DND-41 (cell line): ENCODE results near the gene XKR7.

Source experiments
- ATAC-seq: fragments of 200-7000 bp; cut with Tn5 transposase; 3 replicates; pipeline ENCODE4 v1.9.1; 2021; ENCODE audit warnings: low read depth; ENCODE audit not compliant: insufficient read depth
- DNase-seq: peaks from one replicate; pipeline ENCODE4 v3.0.0-alpha.2; 2020
- H2AFZ ChIP-seq: 2 replicates; pipeline ENCODE4 v1.6.0; 2012; ENCODE audit warnings: low read depth, low read length
- H3K27ac ChIP-seq: 2 replicates; pipeline ENCODE4 v1.5.1; 2012; ENCODE audit warnings: low read length, inconsistent platforms
- H3K27me3 ChIP-seq: fragments of 200-600 bp; sonication (generic); 2 replicates; pipeline ENCODE4 v1.6.0; 2012; ENCODE audit warnings: low read length, mild to moderate bottlenecking, inconsistent platforms; ENCODE audit not compliant: insufficient read depth, poor library complexity
- H3K36me3 ChIP-seq: 2 replicates; pipeline ENCODE4 v1.5.1; 2012; ENCODE audit warnings: low read length, inconsistent platforms; ENCODE audit not compliant: insufficient read depth
- H3K4me1 ChIP-seq: 2 replicates; pipeline ENCODE4 v1.5.1; 2012; ENCODE audit warnings: mild to moderate bottlenecking, low read length; ENCODE audit not compliant: insufficient read depth
- H3K4me2 ChIP-seq: 2 replicates; pipeline ENCODE4 v1.6.0; 2012; ENCODE audit warnings: mild to moderate bottlenecking, moderate library complexity, low read length, inconsistent platforms; ENCODE audit not compliant: insufficient read depth
- H3K4me3 ChIP-seq, 2 experiments: fragments of 200-600 bp in 1 of 2; shearing (Covaris generic) in 1 of 2; 2 replicates each; pipeline ENCODE4 v1.5.1; 2012 to 2016; ENCODE audit warnings: inconsistent platforms in 2 of 2, low read length in 2 of 2, mild to moderate bottlenecking in 2 of 2, low read depth in 1 of 2, moderate library complexity in 1 of 2
- H3K79me2 ChIP-seq: 2 replicates; pipeline ENCODE4 v1.6.0; 2012; ENCODE audit warnings: low read length, inconsistent platforms; ENCODE audit not compliant: insufficient read depth
- H3K9ac ChIP-seq: 2 replicates; pipeline ENCODE4 v1.6.0; 2012; ENCODE audit warnings: low read depth, mild to moderate bottlenecking, inconsistent platforms, low read length, moderate library complexity
- H3K9me3 ChIP-seq: 2 replicates; pipeline ENCODE4 v1.5.1; 2012; ENCODE audit warnings: low read length, moderate library complexity, mild to moderate bottlenecking, inconsistent platforms; ENCODE audit not compliant: insufficient read depth, severe bottlenecking
- H4K20me1 ChIP-seq: 2 replicates; pipeline ENCODE4 v1.6.0; 2012; ENCODE audit warnings: low read length; ENCODE audit not compliant: insufficient read depth
- CTCF ChIP-seq: IDR thresholded peaks from 2 replicates; pipeline ENCODE4 v1.5.1; 2012; ENCODE audit warnings: borderline replicate concordance, low read length, moderate library complexity, mild to moderate bottlenecking; ENCODE audit not compliant: poor library complexity, severe bottlenecking; ENCODE audit errors: extremely low read depth
- EZH2 ChIP-seq: IDR thresholded peaks from 3 replicates; pipeline ENCODE4 v1.6.1; 2012; ENCODE audit warnings: borderline replicate concordance, low read depth, mild to moderate bottlenecking, moderate library complexity, low read length, inconsistent platforms; ENCODE audit not compliant: severe bottlenecking

XKR7 gene

GRCh38 chr20:31996996-31997395, 29.0 kb downstream of the XKR7 start:
- ATAC-seq (no peak), DNase-seq (no peak)
- Histone ChIP-seq H3K9me3 (no peaks in the 10 kb centered on the region), H3K36me3 (no peaks in the 10 kb centered on the region), H2AFZ (no peak overlapping the region), H3K4me2 (no peak overlapping the region), H3K27ac (no peak overlapping the region), H4K20me1 (0 out of 2 replicates have a peak, but pooled peaks cover 5% of the 10 kb centered on the region), H3K4me1 (no peaks in the 10 kb centered on the region), H3K79me2 (no peaks in the 10 kb centered on the region), H3K4me3 (no peak overlapping the region), H3K27me3 (peaks cover 18% of the 10 kb centered on the region), H3K9ac (no peak overlapping the region)
- TF ChIP-seq CTCF (no peak), EZH2 (no peak)

GRCh38 chr20:31998246-31998645, 30.3 kb downstream of the XKR7 start:
- no peak overlapping the region for H3K4me2 ChIP-seq
- ATAC-seq = no peak
- 0 out of 2 replicates have a peak, but pooled peaks cover 5% of the 10 kb centered on the region for H4K20me1 ChIP-seq
- no peak for DNase-seq
- TF ChIP-seq CTCF = no peak
- no peak for TF ChIP-seq EZH2
- no peaks in the 10 kb centered on the region for H3K4me1 ChIP-seq
- no peaks in the 10 kb centered on the region for H3K36me3 ChIP-seq
- no peak overlapping the region for H3K27ac ChIP-seq
- peaks cover 8% of the 10 kb centered on the region for H3K27me3 ChIP-seq
- no peak overlapping the region for H2AFZ ChIP-seq
- H3K79me2 ChIP-seq = no peaks in the 10 kb centered on the region
- H3K9ac ChIP-seq = no peak overlapping the region
- no peak overlapping the region for H3K4me3 ChIP-seq
- no peaks in the 10 kb centered on the region for H3K9me3 ChIP-seq

- Histone ChIP-seq H3K4me3 (no peak overlapping the region), H3K4me1 (no peaks in the 10 kb centered on the region), H3K9ac (no peak overlapping the region), H3K9me3 (no peaks in the 10 kb centered on the region), H3K4me2 (no peak overlapping the region), H3K79me2 (no peaks in the 10 kb centered on the region), H3K36me3 (no peaks in the 10 kb centered on the region), H4K20me1 (no peaks in the 10 kb centered on the region; the same call in 1 of the 2 replicates), H2AFZ (no peak overlapping the region), H3K27me3 (no peaks in the 10 kb centered on the region), H3K27ac (no peak overlapping the region)
- TF ChIP-seq CTCF (no peak), EZH2 (no peak)
- ATAC-seq (no peak), DNase-seq (no peak)
Measured at GRCh38 chr20:32003325-32003724, 35.4 kb downstream of the XKR7 start.

- no peak overlapping the region for H3K9ac ChIP-seq
- H3K4me3 ChIP-seq = no peak overlapping the region
- H3K36me3 ChIP-seq = no peaks in the 10 kb centered on the region
- H3K9me3 ChIP-seq = no peaks in the 10 kb centered on the region
- ATAC-seq = no peak
- no peaks in the 10 kb centered on the region for H3K4me1 ChIP-seq
- no peaks in the 10 kb centered on the region for H3K27me3 ChIP-seq
- H3K27ac ChIP-seq = no peak overlapping the region
- H3K4me2 ChIP-seq = no peak overlapping the region
- H3K79me2 ChIP-seq = no peaks in the 10 kb centered on the region
- no peaks in the 10 kb centered on the region; the same call in 1 of the 2 replicates for H4K20me1 ChIP-seq
- DNase-seq = no peak
- no peak for TF ChIP-seq EZH2
- no peak for TF ChIP-seq CTCF
- H2AFZ ChIP-seq = no peak overlapping the region
Measured at GRCh38 chr20:32004963-32005362, 37.0 kb downstream of the XKR7 start.
